Endodermal cell (in vitro differentiated cells): ENCODE results near the gene ADNP. TPM values are rescaled to one million over a fixed set of nuclear protein-coding genes. Genes with fewer than 3 reads are reported as not detected.
A peak's percentile ranks its signal among the peaks of the same experiment; 100 is the strongest.

ENCODE experiments used
- DNase-seq: peaks from one replicate; pipeline ENCODE4 v3.0.0-alpha.2; 2017
- H3K27ac ChIP-seq: 2 replicates; pipeline ENCODE4 v1.5.1; 2013; ENCODE audit warnings: mild to moderate bottlenecking, low read depth, low read length, moderate library complexity
- H3K27me3 ChIP-seq: 2 replicates; pipeline ENCODE4 v1.6.1; 2013; ENCODE audit warnings: mild to moderate bottlenecking, low read length, moderate library complexity; ENCODE audit not compliant: insufficient read depth, control insufficient read depth, poor library complexity, severe bottlenecking
- H3K36me3 ChIP-seq: 2 replicates; pipeline ENCODE4 v1.7.0; 2013; ENCODE audit warnings: mild to moderate bottlenecking, low read length, moderate library complexity; ENCODE audit not compliant: control insufficient read depth, insufficient read depth
- H3K4me1 ChIP-seq: one replicate; pipeline ENCODE4 v1.7.0; 2013; ENCODE audit warnings: low read length; ENCODE audit not compliant: control insufficient read depth, insufficient read depth
- H3K4me3 ChIP-seq: 2 replicates; pipeline ENCODE4 v1.5.1; 2013; ENCODE audit warnings: mild to moderate bottlenecking, low read length, moderate library complexity
- H3K9ac ChIP-seq: 2 replicates; pipeline ENCODE4 v1.6.1; 2013; ENCODE audit warnings: mild to moderate bottlenecking, low read length, moderate library complexity; ENCODE audit not compliant: poor library complexity, severe bottlenecking; ENCODE audit errors: extremely low read depth
- H3K9me3 ChIP-seq: 2 replicates; pipeline ENCODE4 v1.6.1; 2013; ENCODE audit warnings: mild to moderate bottlenecking, low read length, moderate library complexity; ENCODE audit not compliant: control insufficient read depth
- H3K27ac Mint-ChIP-seq: 2 replicates; pipeline ENCODE4 v1.8.0; 2020; ENCODE audit warnings: mixed read lengths
- H3K27me3 Mint-ChIP-seq: 2 replicates; pipeline ENCODE4 v1.8.0; 2021; ENCODE audit warnings: mild to moderate bottlenecking, mixed read lengths; ENCODE audit not compliant: insufficient read depth
- H3K36me3 Mint-ChIP-seq: 2 replicates; pipeline ENCODE4 v1.8.0; 2020; ENCODE audit warnings: low read depth, mixed read lengths
- H3K4me1 Mint-ChIP-seq: 2 replicates; pipeline ENCODE4 v1.8.0; 2020; ENCODE audit warnings: mixed read lengths
- H3K4me3 Mint-ChIP-seq: 2 replicates; pipeline ENCODE4 v1.8.0; 2020; ENCODE audit warnings: mild to moderate bottlenecking, moderate library complexity, mixed read lengths
- H3K9me3 Mint-ChIP-seq: 2 replicates; pipeline ENCODE4 v1.8.0; 2020; ENCODE audit warnings: mild to moderate bottlenecking, mixed read lengths
- CTCF ChIP-seq: fragments of 200-600 bp; sonication (generic); conservative IDR thresholded peaks from 2 replicates; pipeline ENCODE4 v1.5.0; 2021; ENCODE audit warnings: antibody characterized with exemption, mild to moderate bottlenecking
- WGBS, 2 experiments: methylation state at CpG; one replicate each; pipeline versions ENCODE4 v1.1.5 to v1.1.7; 2013; ENCODE audit warnings: missing lambda C conversion rate in 2 of 2, mixed read lengths in 1 of 2; ENCODE audit not compliant: insufficient coverage in 1 of 2, insufficient read length in 1 of 2; 5-methylcytosine and 5-hydroxymethylcytosine counted together
- total RNA-seq, 2 donors: library from RNA; stranded (reverse); fragmentation: NEBNext Ultra II Directional in 1 of 2; extraction: Animal tissue kit (Norgen Biotek cat#: 25700) in 1 of 2; gene quantifications; 2 replicates in 1 of 2; 3 replicates in 1 of 2; pipeline ENCODE4 v1.2.1, GENCODE V29; 2021

ADNP gene
- total RNA-seq, 2 donors from 2014 or later: 136 to 152 TPM

GRCh38 chr20:50850721-50851286 is 80.4 kb downstream of the ADNP start:
- 61 to 100% methylated on average over 1 to 12 of the region's 13 CpGs for WGBS, 2 experiments

GRCh38 chr20:50848846-50849673 is 82.2 kb downstream of the ADNP start:
- Histone ChIP-seq H3K4me3 (no peak overlapping the region), H3K36me3 (no peaks in the 10 kb centered on the region), H3K27ac (no peak overlapping the region), H3K4me1 (no peaks in the 10 kb centered on the region), H3K27me3 (no peaks in the 10 kb centered on the region), H3K9ac (no peak overlapping the region), H3K9me3 (no peaks in the 10 kb centered on the region)
- no peaks in the 10 kb centered on the region for H3K36me3 Mint-ChIP-seq
- no peak overlapping the region for H3K4me3 Mint-ChIP-seq
- WGBS, 2 experiments: 73 to 76% methylated on average over 12 to 18 of the region's 18 CpGs
- no peaks in the 10 kb centered on the region for H3K9me3 Mint-ChIP-seq
- H3K4me1 Mint-ChIP-seq: peaks cover 21% of the 10 kb centered on the region
- no peak overlapping the region for H3K27ac Mint-ChIP-seq
- no peaks in the 10 kb centered on the region for H3K27me3 Mint-ChIP-seq
- peak; percentile 63 for DNase-seq
- TF ChIP-seq CTCF: no peak

More at GRCh38 chr20:50850721-50851286, 80.4 kb downstream of the ADNP start:
- no peaks in the 10 kb centered on the region for H3K36me3 ChIP-seq
- DNase-seq: peak; percentile 84
- no peak overlapping the region for H3K4me3 ChIP-seq
- no peak overlapping the region for H3K9ac ChIP-seq
- H3K9me3 Mint-ChIP-seq: no peaks in the 10 kb centered on the region
- no peak overlapping the region for H3K4me3 Mint-ChIP-seq
- H3K27me3 Mint-ChIP-seq: no peaks in the 10 kb centered on the region
- H3K4me1 ChIP-seq: peaks cover 5% of the 10 kb centered on the region
- H3K4me1 Mint-ChIP-seq: peaks cover 24% of the 10 kb centered on the region
- no peaks in the 10 kb centered on the region for H3K9me3 ChIP-seq
- H3K27ac ChIP-seq: no peak overlapping the region
- H3K27ac Mint-ChIP-seq: no peak overlapping the region
- TF ChIP-seq CTCF: peak; percentile 14
- H3K36me3 Mint-ChIP-seq: no peaks in the 10 kb centered on the region
- H3K27me3 ChIP-seq: no peaks in the 10 kb centered on the region

DNA sequence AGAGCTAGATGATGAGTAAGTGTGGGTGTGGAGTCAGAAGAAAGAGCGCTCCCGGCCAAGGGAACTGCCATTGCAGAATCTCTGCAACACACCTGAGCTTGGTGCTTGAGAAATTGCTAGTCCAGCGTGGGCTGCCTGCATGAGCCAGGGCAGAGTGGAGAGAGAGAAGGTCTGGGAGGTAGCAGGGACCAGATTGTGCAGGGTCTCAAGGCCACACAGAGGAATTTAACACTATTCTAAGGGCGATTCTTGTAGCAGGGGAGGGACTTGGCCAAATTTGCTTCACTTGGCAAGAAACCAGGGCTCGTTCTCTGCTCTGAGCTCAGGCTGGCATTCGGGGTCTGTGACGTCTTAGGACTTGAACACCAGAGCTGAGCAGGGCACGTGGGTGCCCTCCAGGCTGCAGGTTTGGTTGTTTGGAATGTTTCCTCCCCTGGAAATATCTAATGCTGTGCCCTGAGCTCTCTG is 82.9 kb downstream of the ADNP start:
- no peak for TF ChIP-seq CTCF
- no peak overlapping the region for H3K4me3 Mint-ChIP-seq
- H3K27ac Mint-ChIP-seq: no peak overlapping the region
- no peaks in the 10 kb centered on the region for H3K36me3 Mint-ChIP-seq
- H3K9me3 Mint-ChIP-seq: no peaks in the 10 kb centered on the region
- Histone ChIP-seq H3K9me3 (no peaks in the 10 kb centered on the region), H3K27me3 (no peaks in the 10 kb centered on the region), H3K27ac (no peak overlapping the region), H3K4me1 (no peaks in the 10 kb centered on the region), H3K36me3 (no peaks in the 10 kb centered on the region), H3K4me3 (no peak overlapping the region), H3K9ac (no peak overlapping the region)
- H3K27me3 Mint-ChIP-seq: no peaks in the 10 kb centered on the region
- no peak for DNase-seq
- WGBS, 2 experiments: 81 to 86% methylated on average over 8 of the region's 8 CpGs
- H3K4me1 Mint-ChIP-seq: peaks cover 21% of the 10 kb centered on the region
